ENCODE data around the gene TSFM.

TSFM gene

GRCh38 chr12:57846577-57847319, 64.2 kb downstream of the TSFM start, which contains the start of gene CTDSP2:
Gene CTDSP2 (minus strand): TSS chr12:57846729. CDS start chr12:57846435, 294 bp downstream.
- H3K79me2 ChIP-seq (ENCODE audit: insufficient read depth, low read depth): peaks cover 48% of the 10 kb centered on the region
- H3K4me1 ChIP-seq (ENCODE audit: low read depth, poor library complexity, severe bottlenecking): peaks cover 51% of the 10 kb centered on the region
- peak within 1 kb of the TSS; percentile 71 for H3K4me3 ChIP-seq (IDR thresholded peaks at IDR 0.05; ENCODE audit: insufficient read depth, low read depth, low read length)
- TF ChIP-seq CTCF (conservative IDR thresholded peaks at IDR 0.05; ENCODE audit: low read depth, low read length): no peak
- H4K20me1 ChIP-seq (ENCODE audit: insufficient read depth): peaks cover 27% of the 10 kb centered on the region
- H3K27me3 ChIP-seq (ENCODE audit: insufficient read depth, low read depth): no peaks in the 10 kb centered on the region
- H2AFZ ChIP-seq (ENCODE audit: low read depth): peak within 1 kb of the TSS; percentile 91
- H3K36me3 ChIP-seq (ENCODE audit: insufficient read depth): no peaks in the 10 kb centered on the region
- peak within 1 kb of the TSS; percentile 87 for H3K9ac ChIP-seq
- H3K27ac ChIP-seq: peak within 1 kb of the TSS; percentile 79
- H3K4me2 ChIP-seq: peak within 1 kb of the TSS; percentile 76
